Thoracic aorta (tissue), 2 donors: ENCODE measurements around the gene KRTAP4-5. TPM values are rescaled to one million over a fixed set of nuclear protein-coding genes. Genes with fewer than 3 reads are reported as not detected.
"Not testable (repeated sequence)": the region's sequence is repeated elsewhere in the genome, so short reads cannot be mapped to it uniquely, and the experiment has no call there.

Experiments
- ATAC-seq: fragments of 150-250 bp; one replicate; pipeline ENCODE4 v1.8.0; 2017; ENCODE audit warnings: low read depth; ENCODE audit not compliant: insufficient number of reproducible peaks, low FRiP score
- DNase-seq: peaks from one replicate; pipeline ENCODE4 v3.0.0-alpha.2; 2020; ENCODE audit warnings: low spot score
- H3K27ac ChIP-seq, 2 donors: fragments of 200-600 bp; sonication (generic); 1 replicate in 1 of 2; 2 replicates in 1 of 2; pipeline ENCODE4 v1.5.1; 2016; ENCODE audit warnings: mild to moderate bottlenecking in 2 of 2, moderate library complexity in 2 of 2
- H3K27me3 ChIP-seq: fragments of 200-600 bp; sonication (generic); replicated peaks from 2 replicates; pipeline ENCODE4 v1.6.0; 2016; ENCODE audit warnings: mild to moderate bottlenecking; ENCODE audit not compliant: insufficient read depth
- H3K36me3 ChIP-seq: fragments of 200-600 bp; sonication (generic); one replicate; pipeline ENCODE4 v1.5.1; 2016
- H3K4me1 ChIP-seq, 2 donors: fragments of 200-600 bp; sonication (generic); 1 replicate in 1 of 2; 2 replicates in 1 of 2; pipeline versions ENCODE4 v1.5.1 to v1.6.0; 2016; ENCODE audit warnings: low read depth in 2 of 2, mild to moderate bottlenecking in 1 of 2; ENCODE audit not compliant: control insufficient read depth in 1 of 2
- H3K4me3 ChIP-seq: fragments of 200-600 bp; sonication (generic); 2 replicates; pipeline ENCODE4 v1.5.1; 2016; ENCODE audit warnings: mild to moderate bottlenecking
- H3K9me3 ChIP-seq: fragments of 200-600 bp; sonication (generic); 2 replicates; pipeline ENCODE4 v1.5.1; 2016
- CTCF ChIP-seq: fragments of 200-600 bp; sonication (generic); IDR thresholded peaks from one replicate; pipeline ENCODE4 v1.5.1; 2019; ENCODE audit warnings: antibody characterized with exemption
- total RNA-seq, 2 donors: library from RNA; depleted of rRNA; stranded (reverse); fragments of >200 nt; gene quantifications; one replicate each; pipeline versions ENCODE4 v1.1.0 to v1.2.3, GENCODE V29; 2016

The KRTAP4-5 gene
- total RNA-seq, result not detected

- no peak for TF ChIP-seq CTCF
- no peak within 1 kb of the TSS for H3K27ac ChIP-seq
- H3K36me3 ChIP-seq, result no peaks in the 10 kb centered on the region
- H3K27me3 ChIP-seq, result no peaks in the 10 kb centered on the region
- H3K4me3 ChIP-seq, result no peak within 1 kb of the TSS
- H3K4me1 ChIP-seq, result no peaks in the 10 kb centered on the region
- no peak for DNase-seq
- H3K9me3 ChIP-seq, result no peaks in the 10 kb centered on the region
- ATAC-seq, result no peak
Observed at GRCh38 chr17:41149652-41149985, at the start of gene KRTAP4-5. KRTAP4-5 (minus strand) TSS chr17:41149825; CDS start chr17:41149767, 58 bp downstream.

- no peaks in the 10 kb centered on the region for H3K9me3 ChIP-seq
- H3K27ac ChIP-seq, result no peak overlapping the region
- no peak for DNase-seq
- no peaks in the 10 kb centered on the region for H3K36me3 ChIP-seq
- H3K4me3 ChIP-seq, result no peak overlapping the region
- no peaks in the 10 kb centered on the region for H3K27me3 ChIP-seq
- ATAC-seq, result no peak
- TF ChIP-seq CTCF, result no peak
- no peaks in the 10 kb centered on the region for H3K4me1 ChIP-seq
Observed at GRCh38 chr17:41196068-41196467, 46.4 kb upstream of the KRTAP4-5 start.

- Histone ChIP-seq H3K4me3 (no peak overlapping the region), H3K27ac (no peak overlapping the region), H3K36me3 (no peaks in the 10 kb centered on the region), H3K9me3 (no peaks in the 10 kb centered on the region), H3K27me3 (no peaks in the 10 kb centered on the region), H3K4me1 (no peaks in the 10 kb centered on the region)
- DNase-seq (no peak), ATAC-seq (no peak)
- TF ChIP-seq CTCF, result no peak
Observed at GRCh38 chr17:41190328-41190727, 40.7 kb upstream of the KRTAP4-5 start.

GRCh38 chr17:41189837-41190318, 40.3 kb upstream of the KRTAP4-5 start, which contains the start of gene KRTAP9-1:
KRTAP9-1 (plus strand) TSS chr17:41189887; CDS start chr17:41189887, 0 bp downstream.
- not testable (repeated sequence) for H3K27me3 ChIP-seq, ATAC-seq, H3K36me3 ChIP-seq, DNase-seq, H3K27ac ChIP-seq, H3K9me3 ChIP-seq, H3K4me1 ChIP-seq, H3K4me3 ChIP-seq

- ATAC-seq, result no peak
- no peaks in the 10 kb centered on the region for H3K27me3 ChIP-seq
- no peak overlapping the region for H3K27ac ChIP-seq
- H3K36me3 ChIP-seq, result no peaks in the 10 kb centered on the region
- no peaks in the 10 kb centered on the region for H3K4me1 ChIP-seq
- H3K4me3 ChIP-seq, result no peak overlapping the region
- H3K9me3 ChIP-seq, result no peaks in the 10 kb centered on the region
- DNase-seq, result no peak
- TF ChIP-seq CTCF, result no peak
Observed at GRCh38 chr17:41186872-41187271, 37.2 kb upstream of the KRTAP4-5 start.

- Histone ChIP-seq H3K4me3 (no peak overlapping the region), H3K27me3 (no peaks in the 10 kb centered on the region), H3K27ac (no peak overlapping the region), H3K36me3 (no peaks in the 10 kb centered on the region), H3K4me1 (no peaks in the 10 kb centered on the region), H3K9me3 (no peaks in the 10 kb centered on the region)
- TF ChIP-seq CTCF, result no peak
- ATAC-seq, result no peak
- DNase-seq, result no peak
Observed at GRCh38 chr17:41185001-41185400, 35.4 kb upstream of the KRTAP4-5 start.
